K562 treated with DMSO at 1 percent for 48 hours (cell line): ENCODE results near the gene ZFAND3. TPM values are rescaled to one million over a fixed set of nuclear protein-coding genes. Genes with fewer than 3 reads are reported as not detected.

ENCODE experiments used
- total RNA-seq: library from RNA; unstranded; fragments of 300-600 nt; gene quantifications from 2 replicates; pipeline ENCODE4 v1.2.3, GENCODE V29; 2022; ENCODE audit warnings: low replicate concordance; ENCODE audit errors: extremely low read depth

Gene ZFAND3, protein sequence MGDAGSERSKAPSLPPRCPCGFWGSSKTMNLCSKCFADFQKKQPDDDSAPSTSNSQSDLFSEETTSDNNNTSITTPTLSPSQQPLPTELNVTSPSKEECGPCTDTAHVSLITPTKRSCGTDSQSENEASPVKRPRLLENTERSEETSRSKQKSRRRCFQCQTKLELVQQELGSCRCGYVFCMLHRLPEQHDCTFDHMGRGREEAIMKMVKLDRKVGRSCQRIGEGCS
- not detected in 2 replicates for total RNA-seq

DNA sequence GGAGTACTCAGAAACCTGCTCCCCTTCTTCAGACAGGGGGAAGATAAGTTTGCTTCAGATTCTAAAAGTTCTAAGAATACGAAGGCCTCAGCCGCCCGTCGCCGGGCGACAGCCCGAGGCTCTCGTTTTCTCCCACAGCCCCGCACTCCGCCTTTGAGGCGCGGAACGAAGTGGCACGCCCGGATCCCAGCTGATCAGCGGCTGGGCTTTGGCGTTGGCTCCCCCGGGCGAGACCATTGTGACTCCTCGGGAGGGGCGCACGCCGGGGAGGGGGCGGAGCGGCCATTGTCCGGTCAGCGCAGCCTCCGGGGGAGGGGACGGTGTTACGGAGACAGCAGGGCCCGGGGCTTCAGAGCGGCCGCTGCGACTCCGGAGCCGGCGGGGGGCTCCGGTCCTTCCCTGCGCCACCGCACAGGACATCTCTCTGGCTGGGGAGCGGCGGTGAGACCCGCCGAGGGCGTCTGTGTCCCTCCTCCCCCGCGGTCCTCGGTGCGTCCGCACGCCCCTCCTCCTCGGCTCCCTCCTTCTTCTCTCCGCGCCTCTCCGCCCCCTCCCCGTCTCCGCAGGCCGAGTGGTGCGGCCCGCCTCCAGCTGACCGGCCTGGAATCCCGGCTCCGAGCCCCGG is at the start of gene ZFAND3:
Gene ZFAND3 (plus strand): TSS at position 551 of the 625 bp plus-strand sequence. CDS start 219 bp downstream, outside the sequence.

Other genes with a start within 250 kb of the ZFAND3 start
- not detected in 2 replicates for gene MDGA1, start 121.8 kb upstream of the ZFAND3 start, total RNA-seq